Measurements from ENCODE around the gene DOCK1. TPM values are rescaled to one million over a fixed set of nuclear protein-coding genes. Genes with fewer than 3 reads are reported as not detected.

Gene DOCK1
- total RNA-seq, 4 donors from 2014 or later: 31.3 to 82.3 (median 44.1) TPM

GRCh38 chr10:127385066-127385465 is 479.8 kb downstream of the DOCK1 start:
- no peak for ATAC-seq (ENCODE audit: low FRiP score)
- no peak for DNase-seq (ENCODE audit: low spot score)
- TF ChIP-seq CTCF (IDR thresholded peaks at IDR 0.05): no peak

- ATAC-seq (ENCODE audit: low FRiP score) (no peak), DNase-seq (ENCODE audit: low spot score) (no peak)
- no peak for TF ChIP-seq CTCF (IDR thresholded peaks at IDR 0.05)
These were observed 481.5 kb downstream of the DOCK1 start for GRCh38 chr10:127386606-127387327.

- DNase-seq (ENCODE audit: low spot score) (no peak), ATAC-seq (ENCODE audit: low FRiP score) (no peak)
- TF ChIP-seq CTCF (IDR thresholded peaks at IDR 0.05): no peak
These were observed 486.6 kb downstream of the DOCK1 start for GRCh38 chr10:127391875-127392274.

- no peak for TF ChIP-seq CTCF (IDR thresholded peaks at IDR 0.05)
- ATAC-seq (ENCODE audit: low FRiP score): no peak
- DNase-seq (ENCODE audit: low spot score): no peak
These were observed 487.4 kb downstream of the DOCK1 start for GRCh38 chr10:127392351-127393235.

GRCh38 chr10:127398140-127398970 is 493.1 kb downstream of the DOCK1 start:
- DNase-seq (ENCODE audit: low spot score): no peak
- no peak for ATAC-seq (ENCODE audit: low FRiP score)
- TF ChIP-seq CTCF (IDR thresholded peaks at IDR 0.05): no peak

- ATAC-seq (ENCODE audit: low FRiP score) (no peak), DNase-seq (ENCODE audit: low spot score) (no peak)
- no peak for TF ChIP-seq CTCF (IDR thresholded peaks at IDR 0.05)
These were observed 493.7 kb downstream of the DOCK1 start for GRCh38 chr10:127398971-127399365.

All from omental fat pad (tissue), 4 donors.